Measurements from ENCODE around the gene TTC34. TPM values are rescaled to one million over a fixed set of nuclear protein-coding genes. Genes with fewer than 3 reads are reported as not detected.
"Not testable (repeated sequence)": the region's sequence is repeated elsewhere in the genome, so short reads cannot be mapped to it uniquely, and the experiment has no call there.

TTC34 gene
- total RNA-seq, 1 donor from 2014 or later, result 0.10 TPM

- not testable (repeated sequence) for DNase-seq
Measured at GRCh38 chr1:2755426-2755825, 46.1 kb downstream of the TTC34 start.

GRCh38 chr1:2754597-2754996 lies 46.9 kb downstream of the TTC34 start:
- DNase-seq, result not testable (repeated sequence)

DNA sequence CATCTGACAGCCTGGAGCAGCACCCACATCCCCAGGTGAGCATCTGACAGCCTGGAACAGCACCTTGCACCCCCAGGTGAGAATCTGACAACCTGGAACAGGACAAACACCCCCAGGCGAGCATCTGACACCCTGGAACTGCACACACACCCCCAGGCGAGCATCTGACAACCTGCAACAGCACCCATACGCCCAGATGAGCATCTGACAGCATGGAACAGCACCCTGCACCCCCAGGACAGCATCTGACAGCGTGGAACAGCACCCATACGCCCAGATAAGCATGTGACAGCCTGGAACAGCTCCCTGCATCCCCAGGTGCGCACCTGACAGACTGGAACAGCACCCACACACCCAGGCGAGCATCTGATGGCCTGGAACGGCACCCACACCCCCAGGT lies 49.0 kb downstream of the TTC34 start:
- not testable (repeated sequence) for DNase-seq

GRCh38 chr1:2751866-2752265 lies 49.6 kb downstream of the TTC34 start:
- not testable (repeated sequence) for DNase-seq

- DNase-seq, result not testable (repeated sequence)
Measured at GRCh38 chr1:2750766-2751730, 50.4 kb downstream of the TTC34 start.

GRCh38 chr1:2750041-2750680 lies 51.3 kb downstream of the TTC34 start:
- DNase-seq, result not testable (repeated sequence)

DNA sequence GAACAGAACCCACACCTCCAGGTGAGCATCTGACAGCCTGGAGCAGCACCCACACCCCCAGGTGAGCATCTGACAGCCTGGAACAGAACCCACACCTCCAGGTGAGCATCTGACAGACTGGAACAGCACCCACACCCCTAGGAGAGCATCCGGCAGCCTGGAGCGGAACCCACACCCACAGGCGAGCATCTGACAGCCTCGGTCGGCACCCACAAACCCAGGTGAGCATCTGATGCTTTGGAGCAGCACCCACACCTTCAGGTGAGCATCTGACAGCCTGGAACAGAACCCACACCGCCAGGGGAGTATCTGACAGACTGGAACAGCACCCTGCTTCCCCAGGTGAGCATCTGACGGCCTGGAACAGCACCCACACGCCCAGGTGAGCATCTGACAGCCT lies 52.9 kb downstream of the TTC34 start:
- DNase-seq, result not testable (repeated sequence)

- not testable (repeated sequence) for DNase-seq
Measured at GRCh38 chr1:2694796-2695195, 106.7 kb downstream of the TTC34 start.

- DNase-seq, result not testable (repeated sequence)
Measured at GRCh38 chr1:2690180-2690579, 111.3 kb downstream of the TTC34 start.

GRCh38 chr1:2688336-2688665 lies 113.2 kb downstream of the TTC34 start:
- DNase-seq, result not testable (repeated sequence)

- not testable (repeated sequence) for DNase-seq
Measured at GRCh38 chr1:2687638-2688335, 113.7 kb downstream of the TTC34 start.

GRCh38 chr1:2687174-2687591 lies 114.3 kb downstream of the TTC34 start:
- DNase-seq, result not testable (repeated sequence)

DNA sequence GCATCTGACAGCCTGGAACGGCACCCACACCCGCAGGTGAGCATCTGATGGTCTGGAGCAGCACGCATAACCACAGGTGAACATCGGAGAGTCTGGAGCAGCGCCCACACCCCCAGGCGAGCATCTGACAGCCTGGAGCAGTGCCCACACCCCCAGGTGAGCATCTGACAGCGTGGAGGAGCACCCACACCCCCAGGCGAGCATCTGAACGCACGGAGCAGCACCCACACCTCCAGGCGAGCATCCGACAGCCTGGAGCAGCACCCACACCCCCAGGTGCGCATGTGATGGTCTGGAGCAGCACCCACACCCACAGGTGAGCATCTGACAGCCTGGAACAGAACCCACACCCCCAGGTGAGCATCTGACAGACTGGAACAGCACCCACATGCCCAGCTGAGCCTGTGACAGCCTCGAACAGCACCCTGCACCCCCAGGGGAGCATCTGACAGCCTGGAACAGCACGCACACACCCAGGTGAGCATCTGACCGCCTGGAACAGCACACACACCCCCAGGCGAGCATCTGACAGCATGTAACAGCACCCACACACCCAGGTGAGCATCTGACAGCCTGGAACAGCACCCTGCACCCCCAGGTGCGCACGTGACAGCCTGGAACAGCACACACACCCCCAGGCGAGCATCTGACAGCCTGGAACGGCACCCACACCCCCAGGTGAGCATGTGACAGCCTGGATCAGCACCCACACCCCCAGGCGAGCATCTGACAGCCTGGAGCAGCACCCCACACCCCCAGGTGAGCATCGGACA lies 115.2 kb downstream of the TTC34 start:
- DNase-seq, result not testable (repeated sequence)

- DNase-seq, result not testable (repeated sequence)
Measured at GRCh38 chr1:2685671-2686070, 115.8 kb downstream of the TTC34 start.

DNA sequence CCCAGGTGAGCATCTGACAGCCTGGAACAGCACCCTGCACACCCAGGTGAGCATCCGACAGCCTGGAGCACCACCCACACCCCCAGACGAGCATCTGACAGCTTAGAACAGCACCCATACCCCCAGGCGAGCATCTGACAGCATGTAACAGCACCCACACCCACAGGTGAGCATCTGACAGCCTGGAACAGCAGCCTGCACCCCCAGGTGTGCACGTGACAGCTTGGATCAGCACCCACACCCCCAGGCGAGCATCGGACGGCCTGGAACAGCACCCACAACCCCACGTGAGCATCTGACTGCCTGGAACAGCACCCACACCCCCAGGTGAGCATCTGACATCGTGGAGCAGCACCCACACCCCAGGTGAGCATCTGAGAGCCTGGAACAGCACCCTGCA lies 116.6 kb downstream of the TTC34 start:
- not testable (repeated sequence) for DNase-seq

GRCh38 chr1:2684000-2684399 lies 117.5 kb downstream of the TTC34 start:
- DNase-seq, result not testable (repeated sequence)

- not testable (repeated sequence) for DNase-seq
Measured at GRCh38 chr1:2683321-2683741, 118.2 kb downstream of the TTC34 start.

DNA sequence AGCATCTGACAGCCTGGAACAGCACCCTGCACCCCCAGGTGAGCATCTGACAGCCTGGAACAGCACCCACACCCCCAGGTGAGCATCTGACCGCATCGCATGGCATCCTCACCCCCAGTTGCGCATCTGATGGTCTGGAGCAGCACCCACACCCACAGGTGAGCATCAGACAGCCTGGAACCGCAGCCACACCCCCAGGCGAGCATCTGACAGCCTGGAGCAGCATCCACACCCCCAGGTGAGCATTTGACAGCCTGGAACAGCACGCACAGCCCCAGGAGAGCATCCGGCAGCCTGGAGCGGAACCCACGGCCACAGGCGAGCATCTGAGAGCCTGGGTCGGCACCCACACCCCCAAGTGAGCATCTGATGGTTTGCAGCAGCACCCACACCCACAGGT lies 118.6 kb downstream of the TTC34 start:
- not testable (repeated sequence) for DNase-seq

DNA sequence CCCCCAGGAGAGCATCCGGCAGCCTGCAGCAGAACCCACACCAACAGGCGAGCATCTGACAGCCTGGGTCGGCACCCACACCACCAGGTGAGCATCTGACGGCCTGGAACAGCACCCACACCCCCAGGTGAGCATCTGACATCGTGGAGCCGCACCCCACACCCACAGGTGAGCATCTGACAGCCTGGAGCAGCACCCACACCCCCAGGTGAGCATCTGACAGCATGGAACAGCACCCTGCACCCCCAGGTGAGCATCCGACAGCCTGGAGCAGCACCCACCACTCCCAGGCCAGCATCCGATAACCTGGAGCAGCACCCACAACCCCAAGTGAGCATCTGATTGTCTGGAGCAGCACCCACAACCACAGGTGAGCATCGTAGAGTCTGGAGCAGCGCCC lies 124.8 kb downstream of the TTC34 start:
- DNase-seq, result not testable (repeated sequence)

- DNase-seq, result not testable (repeated sequence)
Measured at GRCh38 chr1:2671656-2672055, 129.8 kb downstream of the TTC34 start.

GRCh38 chr1:2659806-2660205 lies 141.7 kb downstream of the TTC34 start:
- not testable (repeated sequence) for DNase-seq

GRCh38 chr1:2657909-2658308 lies 143.6 kb downstream of the TTC34 start:
- not testable (repeated sequence) for DNase-seq
